Endothelial cell of umbilical vein (primary cell): Measurements from ENCODE around the gene YARS1.

Experiments
- EZH2 ChIP-seq: IDR thresholded peaks from 2 replicates; pipeline ENCODE4 v1.6.1; 2012; ENCODE audit warnings: borderline replicate concordance, low read depth, mild to moderate bottlenecking, moderate library complexity, low read length, inconsistent platforms; ENCODE audit not compliant: severe bottlenecking
- MYC ChIP-seq: IDR thresholded peaks from one replicate; pipeline ENCODE4 v1.6.1; 2011; ENCODE audit warnings: mild to moderate bottlenecking, low read depth, low read length
- POLR2AphosphoS5 ChIP-seq: IDR thresholded peaks from 2 replicates; pipeline ENCODE4 v1.6.1; 2012; ENCODE audit warnings: low read depth, mild to moderate bottlenecking, control low read depth, low read length, moderate library complexity; ENCODE audit not compliant: insufficient read depth

DNA sequence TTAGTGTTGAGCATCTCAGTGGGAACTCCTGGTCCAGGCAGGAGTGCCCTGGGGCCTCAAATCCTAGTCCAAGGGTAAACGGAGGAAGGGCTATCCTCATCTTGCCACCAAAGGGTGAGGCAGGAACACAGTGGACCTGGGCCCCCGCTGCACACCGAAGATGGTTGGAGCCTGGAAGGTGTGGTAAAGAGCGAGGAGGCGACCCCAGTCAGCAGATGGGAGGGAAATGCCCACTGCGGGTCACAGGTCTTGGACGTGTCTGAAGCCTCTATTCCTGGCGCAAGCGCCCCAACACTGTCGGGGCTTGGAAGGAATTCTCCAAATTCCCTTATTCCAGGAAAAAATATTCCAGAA, 76.1 kb downstream of the YARS1 start:
- TF ChIP-seq EZH2 (no peak), POLR2AphosphoS5 (no peak), MYC (no peak)
